Right lobe of liver (tissue), 4 donors: ENCODE measurements around the gene SEMA3B.

Source experiments
- CTCF ChIP-seq, 4 donors: fragments of 200-600 bp in 3 of 4; fragments of 450-650 bp in 1 of 4; IDR thresholded peaks; one replicate each; pipeline versions ENCODE4 v1.5.1 to v1.8.0; 2016 to 2022; ENCODE audit warnings: antibody characterized with exemption in 4 of 4, mild to moderate bottlenecking in 2 of 4
- POLR2A ChIP-seq: fragments of 450-650 bp; IDR thresholded peaks from one replicate; pipeline ENCODE4 v1.6.1; 2017; ENCODE audit warnings: antibody characterized with exemption, mild to moderate bottlenecking
- donor health status: DM: no; HTN: no; CAD: no.
- donor health status: DM: no; HTN: no; CAD: no.
- donor health status: DM: no; HTN: yes; CAD: no.

GRCh38 chr3:50302095-50303012 lies 33.4 kb downstream of the SEMA3B start:
- TF ChIP-seq POLR2A (peak; percentile 79), CTCF (IDR thresholded peaks at IDR 0.05) (no peak)
